Measurements from ENCODE around the gene ATP9A.

Gene ATP9A

GRCh38 chr20:51547951-51548350 lies 220.2 kb downstream of the ATP9A start:
- Histone ChIP-seq H3K4me1 (ENCODE audit: control insufficient read depth, insufficient read depth, low read length, poor library complexity, severe bottlenecking) (no peaks in the 10 kb centered on the region), H3K36me3 (ENCODE audit: control insufficient read depth, insufficient read depth, low read length) (no peaks in the 10 kb centered on the region), H3K4me3 (ENCODE audit: extremely low read depth, insufficient read depth, low read length, poor library complexity, severe bottlenecking) (no peak overlapping the region), H3K9me3 (ENCODE audit: control insufficient read depth, low read length) (no peaks in the 10 kb centered on the region), H3K27ac (ENCODE audit: low read depth, low read length, severe bottlenecking) (no peak overlapping the region)
- WGBS, 2 experiments (ENCODE audit: insufficient coverage in 2 of 2) = 90 to 100% methylated on average over 2 to 5 of the region's 7 CpGs
